B cell (primary cell): ENCODE results near the gene TNFRSF19. TPM values are rescaled to one million over a fixed set of nuclear protein-coding genes. Genes with fewer than 3 reads are reported as not detected.

Experiments used
- ATAC-seq: fragments of 200-7000 bp; cut with Tn5 transposase; one replicate; pipeline ENCODE4 v1.10.0; 2021; ENCODE audit warnings: low read depth, mild to moderate bottlenecking, moderate number of reproducible peaks, moderate library complexity
- CTCF ChIA-PET: fragments of 350-600 bp; sonication (Branson Sonifier 250); formaldehyde crosslinking; loops from one replicate; lab custom pipeline; 2021; ENCODE audit warnings: antibody characterized with exemption, inconsistent platforms; lab: Charles Lee
- POLR2A ChIA-PET: fragments of 350-600 bp; sonication (Branson Sonifier 250); formaldehyde crosslinking; loops from one replicate; lab custom pipeline; 2021; ENCODE audit warnings: antibody characterized with exemption; lab: Charles Lee
- DNase-seq: peaks from one replicate; pipeline ENCODE4 v3.0.0; 2013
- H2AFZ ChIP-seq: 2 replicates; pipeline ENCODE4 v1.6.1; 2012; ENCODE audit warnings: mild to moderate bottlenecking, low read depth, low read length; ENCODE audit not compliant: insufficient read depth, poor library complexity, severe bottlenecking
- H3K27ac ChIP-seq, 2 donors: 1 replicate in 1 of 2; 2 replicates in 1 of 2; pipeline ENCODE4 v1.5.1; 2012 to 2013; ENCODE audit warnings: low read length in 2 of 2, mild to moderate bottlenecking in 2 of 2, moderate library complexity in 1 of 2
- H3K27me3 ChIP-seq, 4 experiments: fragments of 200-600 bp in 1 of 4; sonication (generic) in 1 of 4; replicated peaks in 1 of 4; 1 replicate in 2 of 4; 2 replicates in 2 of 4; pipeline versions ENCODE4 v1.6.1 to v1.7.0; 2013 to 2016; ENCODE audit warnings: low read length in 3 of 4, mild to moderate bottlenecking in 2 of 4, mixed read lengths in 1 of 4, moderate library complexity in 1 of 4; ENCODE audit not compliant: insufficient read depth in 4 of 4, control insufficient read depth in 3 of 4; ENCODE audit errors: control extremely low read depth in 1 of 4
- H3K36me3 ChIP-seq, 2 experiments: replicated peaks in 1 of 2; 1 replicate in 1 of 2; 2 replicates in 1 of 2; pipeline versions ENCODE4 v1.6.1 to v1.7.1; 2013; ENCODE audit warnings: low read length in 1 of 2; ENCODE audit not compliant: insufficient read depth in 2 of 2, control insufficient read depth in 1 of 2; ENCODE audit errors: control extremely low read depth in 1 of 2, extremely low read depth in 1 of 2
- H3K4me1 ChIP-seq, 2 donors: fragments of 200-600 bp in 1 of 2; sonication (generic) in 1 of 2; 1 replicate in 1 of 2; 2 replicates in 1 of 2; pipeline versions ENCODE4 v1.5.1 to v1.6.1; 2013 to 2017; ENCODE audit warnings: low read length in 2 of 2; ENCODE audit not compliant: control insufficient read depth in 2 of 2, insufficient read depth in 2 of 2
- H3K4me2 ChIP-seq: replicated peaks from 2 replicates; pipeline ENCODE3; 2012; ENCODE audit warnings: mild to moderate bottlenecking, low read depth, low read length; ENCODE audit not compliant: poor library complexity, severe bottlenecking
- H3K4me3 ChIP-seq, 5 experiments: fragments of 200-600 bp in 1 of 5; sonication (generic) in 1 of 5; 1 replicate in 3 of 5; 2 replicates in 2 of 5; pipeline versions ENCODE4 v1.5.1 to v1.7.0; 2011 to 2016; ENCODE audit warnings: low read length in 4 of 5, mild to moderate bottlenecking in 4 of 5, low read depth in 2 of 5, control low read depth in 1 of 5, moderate library complexity in 1 of 5; ENCODE audit not compliant: insufficient read depth in 1 of 5; ENCODE audit errors: control extremely low read depth in 1 of 5, extremely low read depth in 1 of 5
- H3K79me2 ChIP-seq: fragments of 200-600 bp; sonication (generic); one replicate; pipeline ENCODE4 v1.6.0; 2016; ENCODE audit warnings: low read length; ENCODE audit not compliant: control insufficient read depth, insufficient read depth
- H3K9ac ChIP-seq: fragments of 200-600 bp; sonication (generic); 2 replicates; pipeline ENCODE4 v1.6.1; 2017; ENCODE audit warnings: mild to moderate bottlenecking, low read length, moderate library complexity
- H3K9me3 ChIP-seq, 3 donors: one replicate each; pipeline versions ENCODE4 v1.6.1 to v1.7.1; 2013; ENCODE audit warnings: low read length in 2 of 3; ENCODE audit not compliant: control insufficient read depth in 2 of 3, insufficient read depth in 1 of 3; ENCODE audit errors: control extremely low read depth in 1 of 3
- H4K20me1 ChIP-seq: 2 replicates; pipeline ENCODE4 v1.6.0; 2012; ENCODE audit warnings: mild to moderate bottlenecking, low read length; ENCODE audit not compliant: insufficient read depth, control insufficient read depth, poor library complexity, severe bottlenecking
- H3K27ac Mint-ChIP-seq: one replicate; pipeline ENCODE4 v1.8.0; 2021; ENCODE audit warnings: mixed read lengths
- H3K27me3 Mint-ChIP-seq: one replicate; pipeline ENCODE4 v1.8.0; 2021; ENCODE audit warnings: mixed read lengths
- H3K4me1 Mint-ChIP-seq: one replicate; pipeline ENCODE4 v1.8.0; 2021; ENCODE audit warnings: mixed read lengths
- H3K4me3 Mint-ChIP-seq: one replicate; pipeline ENCODE4 v1.8.0; 2021; ENCODE audit warnings: mixed read lengths
- H3K9me3 Mint-ChIP-seq: one replicate; pipeline ENCODE4 v1.8.0; 2022; ENCODE audit warnings: mixed read lengths; ENCODE audit not compliant: insufficient read depth
- EZH2 ChIP-seq: IDR thresholded peaks from 2 replicates; pipeline ENCODE4 v1.6.1; 2012; ENCODE audit warnings: borderline replicate concordance, low read depth, mild to moderate bottlenecking, moderate library complexity, low read length; ENCODE audit not compliant: insufficient read depth, poor library complexity, severe bottlenecking
- WGBS: methylation state at CpG from one replicate; pipeline ENCODE4 v1.1.5; 2013; ENCODE audit warnings: missing lambda C conversion rate; ENCODE audit not compliant: insufficient coverage; 5-methylcytosine and 5-hydroxymethylcytosine counted together
- intact Hi-C: fragments of 100-400 bp; cut with micrococcal nuclease; formaldehyde crosslinking; loops from one replicate; pipeline ENCODE4 v1.10.0; 2022
- polyA plus RNA-seq: library from polyadenylated mRNA; depleted of rRNA; stranded (reverse); fragments of >200 nt; gene quantifications from 2 replicates; pipeline ENCODE4 v1.2.3, GENCODE V29; 2012
- total RNA-seq, 2 donors: library from RNA; stranded (reverse); fragments of 120-200 nt in 1 of 2; gene quantifications; 1 replicate in 1 of 2; 2 replicates in 1 of 2; pipeline versions ENCODE4 v1.2.3 to v1.2.4, GENCODE V29; 2013 to 2022
- TF ChIP-seq, protein P1 (sequence below): fragments of 200-600 bp; IDR thresholded peaks from one replicate; pipeline ENCODE4 v1.8.0; 2022; ENCODE audit warnings: antibody characterized with exemption, mild to moderate bottlenecking

The TNFRSF19 gene
- total and polyA plus RNA-seq, 2 donors (not counting 1 experiment from before 2014, with no cell fraction given) = 0.36 TPM; not detected in 1

DNA sequence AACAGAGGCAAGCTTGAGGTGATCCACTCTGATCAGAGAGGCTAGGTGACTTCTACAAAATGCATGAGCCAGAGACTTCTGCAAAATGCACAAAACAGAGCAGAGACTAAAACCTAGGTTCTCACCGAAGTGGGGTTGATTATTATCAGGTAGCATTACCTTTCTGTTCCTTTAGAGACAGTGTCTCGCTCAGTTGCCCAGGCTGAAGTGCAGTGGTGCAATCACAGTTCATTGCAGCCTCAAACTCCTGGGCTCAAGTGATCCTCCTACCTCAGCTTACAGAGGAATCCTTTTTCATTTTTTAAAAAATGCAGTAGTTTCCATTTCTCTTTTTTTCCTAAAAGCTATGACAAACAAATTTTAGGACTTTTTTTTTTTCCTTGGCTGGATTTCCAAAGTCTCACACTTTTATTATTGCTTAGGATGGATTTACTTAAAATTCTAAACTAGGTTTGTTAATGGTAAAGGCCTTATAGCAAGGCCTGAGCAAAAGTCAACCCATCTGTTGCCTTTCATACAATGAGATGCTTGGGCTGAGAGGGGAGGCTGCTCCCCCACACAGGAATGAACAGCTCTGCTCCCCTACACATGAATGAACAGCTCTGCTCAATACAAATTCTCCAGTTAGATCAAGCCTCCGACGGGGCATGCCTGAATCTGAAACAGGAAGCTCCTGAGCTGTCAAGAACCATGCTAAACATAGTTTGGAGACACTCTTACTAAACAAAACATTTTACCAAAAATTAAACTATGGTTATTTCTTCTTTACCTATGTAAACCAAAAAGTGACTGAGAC is 18.8 kb upstream of the TNFRSF19 start:
- TF ChIP-seq, protein P1, sequence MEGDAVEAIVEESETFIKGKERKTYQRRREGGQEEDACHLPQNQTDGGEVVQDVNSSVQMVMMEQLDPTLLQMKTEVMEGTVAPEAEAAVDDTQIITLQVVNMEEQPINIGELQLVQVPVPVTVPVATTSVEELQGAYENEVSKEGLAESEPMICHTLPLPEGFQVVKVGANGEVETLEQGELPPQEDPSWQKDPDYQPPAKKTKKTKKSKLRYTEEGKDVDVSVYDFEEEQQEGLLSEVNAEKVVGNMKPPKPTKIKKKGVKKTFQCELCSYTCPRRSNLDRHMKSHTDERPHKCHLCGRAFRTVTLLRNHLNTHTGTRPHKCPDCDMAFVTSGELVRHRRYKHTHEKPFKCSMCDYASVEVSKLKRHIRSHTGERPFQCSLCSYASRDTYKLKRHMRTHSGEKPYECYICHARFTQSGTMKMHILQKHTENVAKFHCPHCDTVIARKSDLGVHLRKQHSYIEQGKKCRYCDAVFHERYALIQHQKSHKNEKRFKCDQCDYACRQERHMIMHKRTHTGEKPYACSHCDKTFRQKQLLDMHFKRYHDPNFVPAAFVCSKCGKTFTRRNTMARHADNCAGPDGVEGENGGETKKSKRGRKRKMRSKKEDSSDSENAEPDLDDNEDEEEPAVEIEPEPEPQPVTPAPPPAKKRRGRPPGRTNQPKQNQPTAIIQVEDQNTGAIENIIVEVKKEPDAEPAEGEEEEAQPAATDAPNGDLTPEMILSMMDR = no peak
- no peak for TF ChIP-seq EZH2
- Mint-ChIP-seq H3K27ac (no peak overlapping the region), H3K4me1 (no peaks in the 10 kb centered on the region), H3K9me3 (no peaks in the 10 kb centered on the region), H3K4me3 (no peak overlapping the region), H3K27me3 (peaks cover 42% of the 10 kb centered on the region)
- no peak overlapping the region for H2AFZ ChIP-seq
- H3K9ac ChIP-seq = no peak overlapping the region
- POLR2A ChIA-PET = no interaction called here
- no peak overlapping the region for H3K27ac ChIP-seq
- no peaks in the 10 kb centered on the region for H3K79me2 ChIP-seq
- no peak overlapping the region for H3K4me3 ChIP-seq
- ATAC-seq = no peak
- CTCF ChIA-PET = interaction anchor here (1.0 kb wide), 1 partner anchor 259 kb away, joined by 3 read pairs; no protein-coding TSS in a partner anchor
- H3K4me1 ChIP-seq = no peaks in the 10 kb centered on the region
- H4K20me1 ChIP-seq = no peaks in the 10 kb centered on the region
- intact Hi-C loops = no loop called here
- no peak overlapping the region for H3K4me2 ChIP-seq
- 52% methylated on average over 4 of the region's 4 CpGs for WGBS
- peaks cover 0 to 38% (median 9%) of the 10 kb centered on the region in 4 experiments for H3K27me3 ChIP-seq
- no peak for DNase-seq
- H3K36me3 ChIP-seq = no peaks in the 10 kb centered on the region
- no peaks in the 10 kb centered on the region for H3K9me3 ChIP-seq

DNA sequence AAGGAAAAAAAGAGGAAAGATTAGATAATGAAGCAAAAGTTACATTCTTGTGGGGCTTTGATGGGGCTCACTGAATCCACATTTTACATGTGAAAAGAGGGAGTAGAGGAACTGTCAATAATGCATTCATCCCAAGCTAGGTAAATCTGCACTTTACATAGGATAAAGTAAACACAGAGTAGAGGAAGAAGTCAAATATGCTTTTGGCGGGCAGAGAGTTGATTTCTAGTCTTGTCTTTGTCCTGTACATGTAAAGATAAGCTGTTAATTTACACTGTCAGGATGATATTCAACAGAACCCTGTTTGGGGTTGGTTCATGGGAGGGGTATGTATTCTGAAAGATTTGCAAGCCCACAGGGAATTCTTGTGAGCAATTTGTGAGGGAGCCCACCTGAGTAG is 18.0 kb upstream of the TNFRSF19 start:
- Mint-ChIP-seq H3K9me3 (no peaks in the 10 kb centered on the region), H3K27me3 (peaks cover 38% of the 10 kb centered on the region), H3K27ac (no peak overlapping the region), H3K4me1 (no peaks in the 10 kb centered on the region), H3K4me3 (no peak overlapping the region)
- no peak for DNase-seq
- ATAC-seq = no peak
- H3K36me3 ChIP-seq = no peaks in the 10 kb centered on the region
- H2AFZ ChIP-seq = no peak overlapping the region
- no peaks in the 10 kb centered on the region for H3K9me3 ChIP-seq
- no peaks in the 10 kb centered on the region for H3K4me1 ChIP-seq
- H3K27me3 ChIP-seq = peaks cover 0 to 33% (median 7%) of the 10 kb centered on the region in 4 experiments
- 75% methylated on average over 1 of the region's 1 CpG for WGBS
- H3K4me3 ChIP-seq = no peak overlapping the region
- no peak for TF ChIP-seq EZH2
- TF ChIP-seq, protein P1 = no peak
- no peak overlapping the region for H3K27ac ChIP-seq
- intact Hi-C loops = no loop called here
- H3K9ac ChIP-seq = no peak overlapping the region
- CTCF ChIA-PET = interaction anchor here (1.0 kb wide), 1 partner anchor 259 kb away, joined by 3 read pairs; no protein-coding TSS in a partner anchor
- POLR2A ChIA-PET = no interaction called here
- H3K79me2 ChIP-seq = no peaks in the 10 kb centered on the region
- no peaks in the 10 kb centered on the region for H4K20me1 ChIP-seq
- H3K4me2 ChIP-seq = no peak overlapping the region
